Measurements from ENCODE around the gene ZG16B. TPM values are rescaled to one million over a fixed set of nuclear protein-coding genes. Genes with fewer than 3 reads are reported as not detected.

Gene ZG16B
- total and polyA plus RNA-seq, 12 donors: 0.35 to 119 (median 0.81) TPM; not detected in 3

DNA sequence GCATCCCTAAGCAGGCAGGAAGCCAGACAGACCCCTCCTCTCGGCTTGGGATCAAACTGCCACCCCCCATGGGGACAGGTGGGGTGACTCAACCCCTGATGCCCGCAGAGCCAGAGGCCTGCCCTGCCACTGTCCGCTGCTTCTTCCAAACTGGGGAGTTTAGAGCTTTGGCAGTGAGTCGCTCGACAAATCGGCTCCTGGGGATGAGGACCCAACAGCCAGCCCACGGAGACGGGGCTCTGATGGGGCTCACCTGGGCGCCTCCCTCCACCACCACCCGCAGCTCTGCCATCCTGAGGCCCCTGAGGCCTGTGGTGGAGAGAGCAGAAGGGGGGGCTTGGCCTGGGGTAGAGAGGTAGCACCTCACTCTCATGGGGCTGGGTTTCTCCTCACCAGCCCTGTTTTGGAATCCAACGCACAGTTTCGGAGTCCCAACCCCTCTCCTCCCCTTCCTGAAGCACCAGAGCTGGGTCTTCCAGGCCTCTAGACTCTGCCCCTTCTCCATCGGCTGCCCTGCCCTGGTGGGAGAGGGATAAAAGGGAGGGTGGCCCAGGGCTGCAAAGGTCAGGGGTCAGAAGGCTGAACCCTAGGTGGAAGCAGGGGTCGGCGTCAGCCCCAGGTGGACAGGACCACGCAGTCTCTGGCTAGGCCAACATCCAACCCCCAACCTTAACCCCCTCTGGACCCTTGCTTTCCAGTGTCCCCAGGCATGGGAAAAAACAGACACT, 22.1 kb downstream of the ZG16B start:
- DNase-seq: no peak
- no peak for TF ChIP-seq POLR2A (IDR thresholded peaks at IDR 0.05)
- TF ChIP-seq CTCF (IDR thresholded peaks at IDR 0.05): no peak
- H3K36me3 ChIP-seq (replicated peaks in 1 of 2): no peaks in the 10 kb centered on the region
- no peaks in the 10 kb centered on the region for H3K9me3 ChIP-seq (replicated peaks in 1 of 3)
- no peaks in the 10 kb centered on the region for H3K4me1 ChIP-seq (replicated peaks in 1 of 2)
- intact Hi-C loops (cut with DNase I): no loop called here
- WGBS, 4 donors: 75 to 95% (median 89%) methylated on average over 7 to 16 of the region's 16 CpGs
- H3K4me3 ChIP-seq: no peak overlapping the region
- H3K27ac ChIP-seq: no peak overlapping the region
- peaks cover 8% of the 10 kb centered on the region for H3K27me3 ChIP-seq

GRCh38 chr16:2852731-2853507, 22.8 kb downstream of the ZG16B start:
- 38 to 67% (median 41%) methylated on average over 35 to 56 of the region's 56 CpGs for WGBS, 4 donors
- H3K27ac ChIP-seq: no peak overlapping the region
- H3K4me3 ChIP-seq: no peak overlapping the region
- DNase-seq: no peak
- intact Hi-C loops (cut with DNase I): no loop called here
- TF ChIP-seq POLR2A (IDR thresholded peaks at IDR 0.05): no peak
- no peak for TF ChIP-seq CTCF (IDR thresholded peaks at IDR 0.05)
- H3K9me3 ChIP-seq (replicated peaks in 1 of 3): no peaks in the 10 kb centered on the region
- H3K27me3 ChIP-seq: peaks cover 10% of the 10 kb centered on the region
- no peaks in the 10 kb centered on the region for H3K36me3 ChIP-seq (replicated peaks in 1 of 2)
- no peaks in the 10 kb centered on the region for H3K4me1 ChIP-seq (replicated peaks in 1 of 2)

DNA sequence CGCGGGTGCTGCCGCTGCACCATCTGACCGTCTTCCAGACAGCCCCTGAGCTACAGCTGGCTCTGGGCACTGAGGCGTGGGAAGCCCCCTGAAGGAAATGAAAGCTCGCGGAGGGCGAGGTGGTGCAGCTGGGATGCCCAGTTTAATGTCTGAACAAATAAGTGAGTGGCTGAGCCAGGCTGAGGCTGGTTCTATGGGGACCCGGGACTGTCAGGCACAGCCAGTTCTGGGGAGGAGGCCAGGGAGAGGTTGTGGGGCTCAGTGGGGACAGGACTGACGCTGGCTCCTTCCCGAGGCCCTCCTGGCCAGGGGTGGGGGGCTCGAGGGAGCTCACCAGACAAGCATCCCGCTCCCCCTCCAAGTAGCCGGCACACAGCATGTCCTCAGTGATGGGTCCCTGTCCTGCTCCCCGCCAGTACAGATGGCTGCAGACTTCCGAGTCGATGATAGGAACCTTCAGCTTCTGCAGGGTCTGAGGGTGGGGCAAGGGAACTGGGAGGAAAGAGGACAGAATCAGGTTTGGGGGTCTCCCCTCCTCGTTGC, 23.5 kb downstream of the ZG16B start:
- Histone ChIP-seq H3K4me1 (replicated peaks in 1 of 2) (no peaks in the 10 kb centered on the region), H3K9me3 (replicated peaks in 1 of 3) (no peaks in the 10 kb centered on the region), H3K36me3 (replicated peaks in 1 of 2) (no peaks in the 10 kb centered on the region), H3K27ac (no peak overlapping the region), H3K4me3 (no peak overlapping the region), H3K27me3 (peaks cover 16% of the 10 kb centered on the region)
- TF ChIP-seq POLR2A (IDR thresholded peaks at IDR 0.05) (no peak), CTCF (IDR thresholded peaks at IDR 0.05) (no peak)
- intact Hi-C loops (cut with DNase I): no loop called here
- WGBS, 4 donors: 70 to 86% (median 75%) methylated on average over 12 to 18 of the region's 18 CpGs
- no peak for DNase-seq

DNA sequence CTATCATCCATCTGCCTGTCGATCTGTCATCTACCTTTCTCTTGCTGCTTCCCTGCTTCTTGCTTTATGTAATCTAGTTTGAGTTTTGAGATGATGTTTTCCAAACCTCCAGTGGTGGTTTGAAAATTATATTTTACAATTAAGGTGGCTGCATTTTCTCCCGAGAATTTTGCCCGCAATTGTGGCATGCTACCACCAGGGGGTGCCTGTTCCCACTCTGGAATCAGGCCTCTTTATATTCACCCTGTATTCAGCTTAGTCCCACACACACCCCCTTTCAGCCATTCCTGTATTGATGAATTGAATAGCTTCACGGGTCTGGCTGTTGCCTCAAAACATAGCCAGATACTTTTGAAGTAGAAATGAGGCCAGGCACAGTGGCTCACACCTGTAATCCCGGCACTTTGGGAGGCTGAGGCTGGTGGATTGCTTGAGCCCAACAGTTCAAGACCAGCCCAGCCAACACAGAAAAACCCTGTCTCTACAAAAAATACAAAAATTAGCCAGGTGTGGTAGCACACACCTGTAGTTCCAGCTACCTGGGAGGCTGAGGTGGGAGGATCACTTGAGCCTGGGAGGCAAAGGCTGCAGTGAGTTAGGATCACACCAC, 24.7 kb downstream of the ZG16B start:
- no peaks in the 10 kb centered on the region for H3K9me3 ChIP-seq (replicated peaks in 1 of 3)
- intact Hi-C loops (cut with DNase I): no loop called here
- peak in 3 of 6 experiments; percentile 3 to 33 (median 11) for TF ChIP-seq CTCF (IDR thresholded peaks at IDR 0.05)
- TF ChIP-seq POLR2A (IDR thresholded peaks at IDR 0.05): no peak
- H3K36me3 ChIP-seq (replicated peaks in 1 of 2): no peaks in the 10 kb centered on the region
- H3K27ac ChIP-seq: no peak overlapping the region
- no peaks in the 10 kb centered on the region for H3K4me1 ChIP-seq (replicated peaks in 1 of 2)
- WGBS, 4 donors: 48 to 69% (median 58%) methylated on average over 5 of the region's 5 CpGs
- DNase-seq: no peak
- peaks cover 16% of the 10 kb centered on the region for H3K27me3 ChIP-seq
- H3K4me3 ChIP-seq: no peak overlapping the region
